HG02610 (cell line): Measurements from ENCODE around the gene ROPN1L.
"Not testable (repeated sequence)": the region's sequence is repeated elsewhere in the genome, so short reads cannot be mapped to it uniquely, and the experiment has no call there.

Source experiments
- ATAC-seq: cut with Tn5 transposase; IDR thresholded peaks from one replicate; pipeline ENCODE4 v1.9.1; 2021; ENCODE audit warnings: mild to moderate bottlenecking, moderate library complexity; ENCODE audit not compliant: unreplicated experiment

ROPN1L gene

GRCh38 chr5:10441083-10441991, at the start of gene ROPN1L:
Gene ROPN1L (plus strand): TSS chr5:10441879. CDS start chr5:10442168, 289 bp downstream.
- peak; percentile 99 for ATAC-seq

DNA sequence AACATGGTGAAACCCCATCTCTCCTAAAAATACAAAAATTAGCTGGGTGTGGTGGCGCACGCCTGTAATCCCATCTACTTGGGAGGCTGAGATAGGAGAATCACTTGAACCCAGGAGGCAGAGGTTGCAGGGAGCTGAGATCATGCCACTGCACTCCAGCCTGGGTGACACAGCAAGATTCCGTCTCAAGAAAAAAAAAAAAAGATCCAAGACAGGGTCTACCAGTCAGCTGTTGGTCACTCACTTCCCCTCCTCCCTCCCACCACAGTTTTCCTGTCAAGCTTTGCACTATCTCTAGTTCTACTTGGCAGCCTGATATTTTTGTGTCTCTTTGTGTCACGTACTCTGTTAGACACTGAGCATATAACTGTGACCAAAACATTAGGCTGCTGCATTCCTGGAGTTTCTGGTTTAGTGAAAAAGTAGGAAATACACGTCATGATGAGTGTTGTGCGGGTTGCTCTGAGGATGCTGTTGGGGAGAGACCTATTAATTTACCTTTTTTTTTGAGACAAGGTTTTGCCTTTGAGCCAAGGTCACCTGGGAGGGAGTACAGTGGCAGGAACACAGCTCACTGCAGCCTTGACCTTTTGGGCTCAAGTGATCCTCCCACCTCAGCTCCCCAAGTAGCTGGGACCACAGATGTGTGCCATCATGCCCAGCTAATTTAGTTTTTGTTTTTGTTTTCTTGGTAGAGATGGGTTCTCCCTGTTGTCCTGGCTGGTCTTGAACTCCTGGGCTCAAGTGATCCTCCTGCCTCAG, 48.9 kb upstream of the ROPN1L start:
- ATAC-seq: not testable (repeated sequence)

GRCh38 chr5:10393491-10393890, 48.2 kb upstream of the ROPN1L start:
- ATAC-seq: no peak

- ATAC-seq: no peak
Observed at GRCh38 chr5:10396552-10396951, 45.1 kb upstream of the ROPN1L start.

DNA sequence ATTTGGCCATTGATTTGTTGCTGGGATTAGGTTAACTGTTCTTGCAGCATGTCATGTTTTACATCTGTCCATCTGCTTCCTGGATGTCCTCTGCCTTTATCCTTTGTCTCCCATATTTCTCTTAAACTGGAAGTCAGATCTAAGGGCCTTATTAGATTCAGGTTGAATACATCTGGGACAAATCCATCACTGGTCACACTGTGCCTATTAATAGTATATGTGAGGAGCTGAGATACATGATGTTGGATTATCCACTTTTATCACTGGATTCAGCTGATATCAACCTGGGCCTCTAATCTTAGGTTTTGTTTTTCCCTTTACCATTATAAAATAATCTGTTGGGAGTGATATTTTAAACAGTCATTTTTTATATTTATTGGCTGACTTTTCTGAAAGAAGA, 41.8 kb upstream of the ROPN1L start:
- ATAC-seq: no peak

GRCh38 chr5:10400411-10400810, 41.3 kb upstream of the ROPN1L start:
- no peak for ATAC-seq

GRCh38 chr5:10400831-10401230, 40.8 kb upstream of the ROPN1L start:
- ATAC-seq: no peak

- peak; percentile 90 for ATAC-seq
Observed at GRCh38 chr5:10401498-10401897, 40.2 kb upstream of the ROPN1L start.

- ATAC-seq: no peak
Observed at GRCh38 chr5:10403829-10404228, 37.9 kb upstream of the ROPN1L start.

DNA sequence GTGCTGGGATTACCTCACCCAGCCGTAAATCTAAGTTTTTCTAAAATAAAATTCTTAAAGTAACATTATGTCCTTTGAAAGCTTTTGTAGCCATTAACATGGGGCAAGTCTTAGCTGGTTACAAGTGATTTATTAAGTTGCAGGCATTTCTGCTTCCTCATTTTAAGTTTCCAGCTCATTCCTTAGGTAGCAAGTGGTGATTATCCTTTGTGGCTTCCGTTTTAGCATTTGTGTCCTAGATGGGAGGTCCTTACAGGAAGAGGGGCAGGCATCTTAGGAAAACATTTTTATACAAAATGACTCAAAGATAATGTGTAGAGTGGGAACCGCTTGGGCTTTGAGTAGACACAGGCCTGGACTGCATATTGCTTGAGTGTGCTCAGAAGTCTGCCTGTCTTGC, 35.0 kb upstream of the ROPN1L start:
- ATAC-seq: no peak

DNA sequence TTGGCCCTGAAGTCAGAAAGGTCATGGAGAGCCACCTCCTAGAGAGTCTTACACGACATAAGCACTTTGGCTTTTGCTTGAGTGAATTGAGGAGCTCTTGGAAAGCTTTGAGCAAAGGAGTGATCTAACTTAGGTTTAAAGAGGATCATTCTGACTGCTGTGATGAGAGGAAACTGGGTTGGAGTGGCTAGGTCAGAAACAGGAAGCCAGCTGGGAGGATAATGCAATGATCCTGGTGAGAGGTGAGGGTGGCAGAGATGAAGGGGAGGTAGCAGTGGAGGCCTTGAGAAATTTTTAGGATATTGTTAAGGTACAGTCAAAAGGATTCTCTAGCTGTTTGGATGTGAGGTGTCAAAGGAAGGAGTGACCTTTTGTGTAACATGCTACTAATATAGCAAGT, 32.2 kb upstream of the ROPN1L start:
- ATAC-seq: no peak

GRCh38 chr5:10410662-10411061, 31.0 kb upstream of the ROPN1L start:
- ATAC-seq: no peak

DNA sequence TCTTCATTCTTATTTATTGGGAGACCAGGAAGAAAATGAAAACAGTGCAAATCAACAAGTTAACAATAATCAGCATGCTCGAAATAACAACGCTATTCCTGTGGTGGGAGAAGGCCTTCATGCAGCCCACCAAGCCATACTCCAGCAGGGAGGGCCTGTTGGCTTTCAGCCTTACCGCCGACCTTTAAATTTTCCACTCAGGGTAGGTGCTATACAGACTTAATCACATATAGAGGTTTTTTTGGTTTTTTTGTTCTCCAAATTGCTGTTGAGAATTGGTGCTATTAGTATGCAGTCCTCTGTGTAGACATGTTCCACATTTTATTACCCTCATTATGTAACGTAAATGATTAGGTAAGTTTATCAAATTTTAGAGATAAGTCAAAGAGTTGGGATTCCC, 30.3 kb upstream of the ROPN1L start:
- no peak for ATAC-seq

DNA sequence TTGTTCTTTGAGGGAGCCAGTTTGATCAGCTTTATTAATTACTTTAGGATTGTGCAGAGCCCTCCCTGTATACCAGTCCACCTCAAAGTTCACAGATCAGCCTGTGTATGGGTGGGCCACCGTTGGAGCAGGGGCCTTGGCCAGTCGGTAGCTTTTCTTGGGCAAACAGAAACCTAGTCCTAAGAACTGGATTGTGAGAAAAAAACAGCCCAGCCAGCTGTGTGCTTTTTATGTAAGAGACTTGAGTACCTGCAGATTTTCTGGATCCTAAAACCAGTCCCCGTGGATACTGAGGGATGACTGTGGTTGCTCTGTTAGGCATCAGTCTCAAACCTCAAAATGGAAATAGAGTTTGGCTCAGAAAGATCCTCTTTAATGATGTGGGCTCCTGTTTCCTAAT, 24.8 kb upstream of the ROPN1L start:
- no peak for ATAC-seq

DNA sequence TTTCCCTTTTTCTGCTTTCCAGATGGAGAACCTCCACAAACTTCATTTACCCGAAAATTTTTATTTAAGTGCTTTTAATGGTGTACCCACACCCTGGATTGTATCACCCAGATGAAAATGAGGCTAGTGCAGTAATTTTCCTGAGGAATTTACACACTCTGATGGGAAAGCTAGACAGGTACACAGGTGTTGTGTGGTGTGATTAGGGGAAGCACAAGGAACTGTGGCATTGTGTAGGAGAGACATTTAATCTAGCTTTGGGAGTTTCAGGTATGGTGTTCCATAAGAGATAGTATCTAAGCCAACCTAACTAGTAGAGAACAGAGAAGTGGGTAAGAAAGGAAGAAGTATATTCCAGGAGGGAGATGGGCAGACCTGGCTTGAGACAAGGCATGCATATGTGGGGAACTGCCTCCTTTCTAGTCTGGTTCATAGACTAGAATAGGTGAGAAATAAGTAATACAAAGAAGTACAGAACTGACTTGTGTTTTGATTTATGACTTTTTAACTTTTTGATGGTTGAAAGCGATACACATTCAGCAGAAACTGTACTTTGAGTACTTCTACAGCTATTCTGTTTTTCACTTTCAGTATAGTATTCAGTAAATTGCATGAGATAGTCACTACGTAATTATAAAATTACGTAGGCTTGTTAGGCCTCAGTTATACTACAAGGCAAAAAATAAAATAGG, 22.9 kb upstream of the ROPN1L start:
- ATAC-seq: peak; percentile 78

DNA sequence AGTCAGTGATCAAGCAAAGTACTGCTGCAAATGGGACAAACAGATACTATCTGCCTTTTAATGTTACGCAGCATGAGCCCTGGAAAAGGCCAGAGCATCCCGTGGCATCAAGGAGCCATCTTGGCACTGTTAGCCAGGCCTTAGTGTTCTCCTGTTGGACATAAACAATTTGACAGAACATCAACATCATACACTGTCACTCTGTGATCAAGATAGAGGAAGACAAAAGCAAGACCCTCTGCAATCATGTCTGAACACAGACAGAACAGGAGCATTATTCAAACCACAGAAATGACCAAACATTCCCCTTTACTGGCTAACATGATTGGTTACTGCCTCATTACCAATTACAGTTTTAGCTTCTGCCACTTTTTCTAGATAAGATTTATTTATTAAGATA, 21.2 kb upstream of the ROPN1L start:
- no peak for ATAC-seq

- ATAC-seq: no peak
Observed at GRCh38 chr5:10420932-10421331, 20.7 kb upstream of the ROPN1L start.

DNA sequence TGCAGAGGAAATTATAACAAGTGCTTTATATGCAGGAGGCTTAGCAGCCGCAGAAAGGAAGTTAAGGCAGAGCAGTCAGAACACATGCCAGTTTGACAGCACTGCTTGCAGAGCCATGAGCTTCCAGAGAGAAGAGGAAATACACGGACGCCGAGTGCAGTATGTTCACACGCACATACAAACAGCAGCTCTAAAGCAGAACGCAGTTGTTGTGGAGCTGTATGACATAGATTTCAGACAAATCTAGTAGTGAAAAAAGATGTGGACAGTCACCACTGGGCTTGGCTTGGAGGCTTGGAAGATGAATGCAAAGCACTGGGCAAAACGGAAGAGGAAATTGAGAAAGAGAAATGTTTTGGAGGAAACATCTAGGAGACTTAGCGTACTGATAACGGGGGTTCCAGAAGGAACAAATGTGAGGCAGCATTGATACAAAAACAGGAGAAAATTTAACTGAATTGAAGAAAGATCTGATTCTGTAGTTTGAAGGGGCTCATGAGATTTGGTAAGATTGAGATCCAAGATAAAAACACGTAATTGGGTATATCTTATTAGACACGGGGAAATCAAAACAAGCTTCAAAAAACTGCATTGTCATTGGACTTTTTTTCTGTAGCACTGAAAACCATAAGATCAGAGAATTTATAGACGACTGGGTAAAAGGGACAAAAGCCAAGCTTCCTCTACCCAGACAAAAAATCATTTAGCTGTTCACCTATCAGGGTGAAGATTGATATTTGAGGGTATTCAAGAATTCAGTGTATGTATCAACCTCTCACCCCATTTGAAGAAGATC, 19.6 kb upstream of the ROPN1L start:
- peak; percentile 43 for ATAC-seq

- no peak for ATAC-seq
Observed at GRCh38 chr5:10423022-10423421, 18.7 kb upstream of the ROPN1L start.

DNA sequence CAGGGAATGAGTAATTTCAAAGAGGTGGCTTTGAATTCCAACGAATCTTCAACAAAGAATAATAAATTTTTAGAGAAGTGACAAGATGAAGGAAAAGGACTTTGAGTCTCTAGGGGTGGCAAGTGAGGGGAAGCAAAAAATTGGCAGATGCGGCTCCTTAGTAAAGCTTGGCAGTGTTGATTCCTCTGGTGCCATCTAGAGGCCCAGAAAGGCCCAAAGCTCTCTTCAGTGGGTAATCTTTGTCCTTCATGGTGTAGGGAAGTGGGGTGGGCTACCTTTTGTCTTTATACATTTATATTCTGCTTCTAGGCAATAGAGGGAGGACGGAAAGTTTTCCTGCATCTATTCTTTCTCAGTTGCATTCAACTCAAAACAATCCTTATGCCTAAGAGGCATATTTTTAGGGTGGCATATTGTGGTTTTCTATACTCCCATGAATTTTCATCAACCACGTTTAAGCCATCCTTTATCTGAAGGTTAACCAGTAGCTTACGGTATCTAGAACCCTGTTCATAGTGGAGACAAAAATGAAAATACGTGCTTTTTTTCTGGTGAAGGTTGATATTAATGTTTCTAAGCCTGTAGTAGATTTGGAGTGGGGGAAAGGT, 17.5 kb upstream of the ROPN1L start:
- no peak for ATAC-seq
